Measurements from ENCODE around the gene LIX1L. TPM values are rescaled to one million over a fixed set of nuclear protein-coding genes. Genes with fewer than 3 reads are reported as not detected.

Gene LIX1L
- total and polyA plus RNA-seq, 2 donors (not counting 3 experiments of a cell fraction or from before 2014, with no cell fraction given): 54.9 to 56.4 TPM

- no peak overlapping the region for H3K4me2 ChIP-seq (ENCODE audit: insufficient read depth, low read length)
- BruUV-seq (replicated peaks): no TSS peak
- H3K36me3 ChIP-seq (ENCODE audit: control insufficient read depth in 2 of 2, extremely low read depth in 1 of 2, insufficient read depth in 2 of 2, low read length in 2 of 2): no peaks in the 10 kb centered on the region
- H3K4me3 ChIP-seq (replicated peaks in 1 of 3; ENCODE audit: insufficient read depth in 1 of 3, low read depth in 1 of 3, low read length in 3 of 3): no peak overlapping the region
- H3K27me3 ChIP-seq (ENCODE audit: control insufficient read depth in 2 of 2, insufficient read depth in 2 of 2, low read length in 2 of 2): no peaks in the 10 kb centered on the region
- FAIRE-seq: no peak
- H4K20me1 ChIP-seq (replicated peaks; ENCODE audit: control insufficient read depth, extremely low read depth, insufficient read depth, low read length): no peaks in the 10 kb centered on the region
- POLR2A ChIA-PET: no interaction called here
- H3K79me2 ChIP-seq (ENCODE audit: control insufficient read depth, insufficient read depth, low read length): no peaks in the 10 kb centered on the region
- no peak overlapping the region for H3K9ac ChIP-seq (replicated peaks; ENCODE audit: extremely low read depth, insufficient read depth, low read length)
- no peak overlapping the region for H3K27ac ChIP-seq (ENCODE audit: insufficient read depth, low read depth, low read length)
- dilution Hi-C loops (cut with MboI; ENCODE audit: extremely low pct_ligation_motif_present, low sequenced_read_pairs) (no loop called here), intact Hi-C loops (cut with micrococcal nuclease) (no loop called here)
- H2AFZ ChIP-seq (ENCODE audit: low read depth, low read length): no peak overlapping the region
- H3K9me1 ChIP-seq (replicated peaks; ENCODE audit: control insufficient read depth, extremely low read depth, insufficient read depth, low read length): no peaks in the 10 kb centered on the region
- peaks cover 27% of the 10 kb centered on the region for H3K4me1 ChIP-seq (ENCODE audit: control insufficient read depth, extremely low read depth, insufficient read depth, low read length)
- DNase-seq (ENCODE audit: low read depth, low spot score): no peak
- H3K9me3 ChIP-seq (replicated peaks; ENCODE audit: control insufficient read depth, insufficient read depth, low read length): no peaks in the 10 kb centered on the region
- TF ChIP-seq MAX (IDR thresholded peaks at IDR 0.05; ENCODE audit: insufficient read depth, insufficient read length) (no peak), GATA2 (IDR thresholded peaks at IDR 0.05; ENCODE audit: insufficient read depth, insufficient read length, low read depth, low read length) (no peak), POLR2A (IDR thresholded peaks at IDR 0.05; ENCODE audit: low read depth, low read length) (no peak), CTCF (IDR thresholded peaks at IDR 0.05; ENCODE audit: extremely low read depth in 1 of 2, insufficient read depth in 1 of 2, low read depth in 1 of 2, low read length in 2 of 2) (no peak), MYC (IDR thresholded peaks at IDR 0.05; ENCODE audit: low read depth, low read length) (no peak), FOS (IDR thresholded peaks at IDR 0.05; ENCODE audit: borderline replicate concordance, insufficient read depth, low read length) (no peak), JUN (IDR thresholded peaks at IDR 0.05; ENCODE audit: borderline replicate concordance, insufficient read depth, insufficient read length, low read depth) (no peak), POLR2AphosphoS5 (IDR thresholded peaks at IDR 0.05; ENCODE audit: insufficient read depth, low read depth, low read length) (no peak), EZH2 (IDR thresholded peaks at IDR 0.05; ENCODE audit: borderline replicate concordance, low read depth, low read length, severe bottlenecking) (no peak)
- CTCF ChIA-PET: interaction anchor here (20.0 kb wide), 1 partner anchor 22 kb away, joined by 496 read pairs; no protein-coding TSS in a partner anchor
Measured at GRCh38 chr1:145983960-145984830, 26.4 kb upstream of the LIX1L start.
